Nephron progenitor cell (in vitro differentiated cells): Measurements from ENCODE around the gene SLC16A8.

Experiments
- DNase-seq: peaks from one replicate; pipeline ENCODE4 v3.0.0; 2021
- H3K27ac Mint-ChIP-seq: 2 replicates; pipeline ENCODE4 v1.8.0; 2021; ENCODE audit warnings: mild to moderate bottlenecking, moderate library complexity, mixed read lengths
- H3K27me3 Mint-ChIP-seq: 2 replicates; pipeline ENCODE4 v1.8.0; 2021; ENCODE audit warnings: mild to moderate bottlenecking, low read depth, mixed read lengths; ENCODE audit not compliant: poor library complexity
- H3K36me3 Mint-ChIP-seq: 2 replicates; pipeline ENCODE4 v1.8.0; 2021; ENCODE audit warnings: low read depth, mixed read lengths
- H3K4me1 Mint-ChIP-seq: 2 replicates; pipeline ENCODE4 v1.8.0; 2021; ENCODE audit warnings: mixed read lengths
- H3K4me3 Mint-ChIP-seq: 2 replicates; pipeline ENCODE4 v1.8.0; 2021; ENCODE audit warnings: mild to moderate bottlenecking, moderate library complexity, mixed read lengths
- H3K9me3 Mint-ChIP-seq: 2 replicates; pipeline ENCODE4 v1.8.0; 2021; ENCODE audit warnings: mild to moderate bottlenecking, moderate library complexity, mixed read lengths
- TF ChIP-seq, protein P1 (sequence below): fragments of 200-600 bp; sonication (generic); IDR thresholded peaks from 2 replicates; pipeline ENCODE4 v1.5.0; 2021; ENCODE audit warnings: antibody characterized with exemption

The SLC16A8 gene

DNA sequence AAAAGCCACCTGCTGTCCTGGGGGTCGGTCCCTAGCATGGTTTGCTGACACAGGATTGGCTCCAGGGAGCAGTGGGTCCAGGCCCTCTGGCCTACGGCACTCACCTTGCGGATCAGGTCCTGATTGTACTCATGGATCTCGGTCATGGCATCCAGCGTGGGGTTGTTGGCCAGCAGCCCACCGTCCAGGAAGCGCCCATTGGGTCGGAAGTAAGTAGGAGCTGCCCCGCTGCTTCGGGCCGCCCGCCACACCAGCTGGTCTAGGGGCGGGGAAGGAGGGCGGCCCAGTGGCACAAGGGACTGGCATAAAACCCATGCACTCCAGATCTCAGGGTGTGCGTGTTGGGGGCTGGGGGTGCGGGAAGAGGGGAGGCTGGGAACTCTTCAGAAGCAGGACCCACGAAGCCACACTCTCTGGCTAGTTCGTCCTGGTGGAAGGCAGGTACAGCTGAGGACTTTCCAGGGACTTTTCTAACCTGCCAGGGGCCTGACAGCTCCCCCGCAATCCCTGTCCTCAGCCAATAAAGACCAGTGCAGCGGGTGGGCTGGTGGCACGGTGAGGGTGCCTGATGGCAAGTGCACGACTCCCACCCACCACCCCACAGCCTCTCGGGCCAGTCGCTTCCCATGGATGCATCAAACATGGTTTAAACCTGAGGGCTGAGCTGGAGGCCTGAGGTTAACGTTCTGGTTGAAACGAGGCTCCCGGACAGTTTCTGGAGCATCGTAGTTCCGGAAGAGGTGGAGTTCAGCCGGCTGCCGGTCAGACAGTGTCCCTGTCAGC lies 31.6 kb upstream of the SLC16A8 start:
- Mint-ChIP-seq H3K36me3 (no peaks in the 10 kb centered on the region), H3K9me3 (no peaks in the 10 kb centered on the region), H3K4me1 (peaks cover 17% of the 10 kb centered on the region), H3K27me3 (peaks cover 4% of the 10 kb centered on the region), H3K4me3 (no peak overlapping the region), H3K27ac (no peak overlapping the region)
- TF ChIP-seq, protein P1, sequence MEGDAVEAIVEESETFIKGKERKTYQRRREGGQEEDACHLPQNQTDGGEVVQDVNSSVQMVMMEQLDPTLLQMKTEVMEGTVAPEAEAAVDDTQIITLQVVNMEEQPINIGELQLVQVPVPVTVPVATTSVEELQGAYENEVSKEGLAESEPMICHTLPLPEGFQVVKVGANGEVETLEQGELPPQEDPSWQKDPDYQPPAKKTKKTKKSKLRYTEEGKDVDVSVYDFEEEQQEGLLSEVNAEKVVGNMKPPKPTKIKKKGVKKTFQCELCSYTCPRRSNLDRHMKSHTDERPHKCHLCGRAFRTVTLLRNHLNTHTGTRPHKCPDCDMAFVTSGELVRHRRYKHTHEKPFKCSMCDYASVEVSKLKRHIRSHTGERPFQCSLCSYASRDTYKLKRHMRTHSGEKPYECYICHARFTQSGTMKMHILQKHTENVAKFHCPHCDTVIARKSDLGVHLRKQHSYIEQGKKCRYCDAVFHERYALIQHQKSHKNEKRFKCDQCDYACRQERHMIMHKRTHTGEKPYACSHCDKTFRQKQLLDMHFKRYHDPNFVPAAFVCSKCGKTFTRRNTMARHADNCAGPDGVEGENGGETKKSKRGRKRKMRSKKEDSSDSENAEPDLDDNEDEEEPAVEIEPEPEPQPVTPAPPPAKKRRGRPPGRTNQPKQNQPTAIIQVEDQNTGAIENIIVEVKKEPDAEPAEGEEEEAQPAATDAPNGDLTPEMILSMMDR = no peak
- DNase-seq = no peak

DNA sequence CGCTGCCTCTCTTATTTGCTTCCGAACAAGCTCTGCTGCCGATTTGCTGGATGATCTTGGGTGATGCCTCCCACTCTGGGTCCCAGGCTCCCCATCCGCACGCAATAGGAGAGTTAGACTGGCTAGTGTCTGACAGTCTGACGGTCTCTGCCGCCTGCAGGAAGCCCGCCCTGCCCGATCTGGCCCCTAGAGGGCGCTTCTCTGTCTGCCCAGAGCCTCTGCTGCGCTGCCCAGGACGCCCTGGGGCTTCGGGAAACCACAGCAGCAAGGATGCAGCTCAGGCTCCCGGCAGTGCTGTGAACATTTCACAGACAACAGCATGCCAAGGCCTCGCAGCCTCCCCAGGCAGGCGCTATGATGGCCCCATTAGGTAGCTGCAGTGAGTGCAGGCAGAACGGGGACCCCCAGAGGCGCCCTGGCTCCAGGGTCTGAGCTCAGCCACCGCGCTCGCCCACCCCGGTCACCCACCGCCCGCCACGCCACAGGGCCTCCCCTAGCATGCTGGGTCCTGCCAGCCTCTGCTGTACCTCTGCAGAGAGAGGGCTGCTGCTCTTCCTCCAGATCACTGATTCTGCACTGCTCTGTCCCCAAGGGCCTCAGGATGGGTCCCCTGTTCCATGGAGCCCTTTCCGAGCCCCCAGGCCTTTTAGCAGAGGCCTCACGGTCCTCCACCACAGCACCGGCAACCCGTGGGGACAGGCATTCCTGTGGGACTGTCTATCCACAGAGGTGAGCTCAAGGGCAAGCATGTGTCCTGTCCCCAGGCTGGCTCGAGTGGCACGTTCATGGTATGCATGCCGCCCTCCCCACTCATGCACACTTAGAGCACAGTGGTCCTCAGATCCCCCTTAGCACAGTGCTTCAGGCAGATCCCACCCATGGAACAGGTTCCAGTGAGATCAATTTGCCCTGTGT lies 30.8 kb upstream of the SLC16A8 start:
- TF ChIP-seq, protein P1 = peak; percentile 93
- Mint-ChIP-seq H3K9me3 (no peaks in the 10 kb centered on the region), H3K36me3 (no peaks in the 10 kb centered on the region), H3K4me3 (no peak overlapping the region), H3K27me3 (peaks cover 8% of the 10 kb centered on the region), H3K27ac (no peak overlapping the region), H3K4me1 (peaks cover 22% of the 10 kb centered on the region)
- peak; percentile 95 for DNase-seq

DNA sequence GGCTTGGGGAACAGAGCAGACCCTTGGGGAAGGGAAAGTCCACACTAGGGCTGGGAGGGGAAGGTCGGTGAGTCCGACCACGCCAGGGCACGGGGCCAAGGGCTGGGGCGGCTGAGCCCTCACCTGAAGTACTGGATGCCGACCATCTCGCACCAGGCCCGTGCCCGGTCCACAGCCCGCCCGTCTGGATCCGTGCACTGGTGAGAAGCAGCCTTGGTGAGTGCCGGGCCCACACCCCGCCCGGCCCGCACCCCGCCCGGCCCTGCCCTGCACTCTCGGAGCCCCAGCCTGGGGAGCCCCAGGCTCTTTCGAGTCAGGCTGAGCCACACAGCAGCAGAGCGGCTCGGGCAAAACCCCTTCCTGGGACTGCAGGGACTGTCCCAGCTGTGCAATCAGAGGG lies 28.4 kb upstream of the SLC16A8 start:
- H3K27ac Mint-ChIP-seq = no peak overlapping the region
- no peak for DNase-seq
- peaks cover 11% of the 10 kb centered on the region for H3K27me3 Mint-ChIP-seq
- TF ChIP-seq, protein P1 = no peak
- H3K9me3 Mint-ChIP-seq = no peaks in the 10 kb centered on the region
- H3K4me3 Mint-ChIP-seq = no peak overlapping the region
- no peaks in the 10 kb centered on the region for H3K36me3 Mint-ChIP-seq
- peaks cover 22% of the 10 kb centered on the region for H3K4me1 Mint-ChIP-seq

- no peaks in the 10 kb centered on the region for H3K9me3 Mint-ChIP-seq
- TF ChIP-seq, protein P1 = no peak
- H3K36me3 Mint-ChIP-seq = no peaks in the 10 kb centered on the region
- no peak for DNase-seq
- no peak overlapping the region for H3K4me3 Mint-ChIP-seq
- H3K27ac Mint-ChIP-seq = no peak overlapping the region
- peaks cover 11% of the 10 kb centered on the region for H3K27me3 Mint-ChIP-seq
- H3K4me1 Mint-ChIP-seq = peaks cover 22% of the 10 kb centered on the region
These were observed 28.0 kb upstream of the SLC16A8 start for GRCh38 chr22:38111925-38112355.

DNA sequence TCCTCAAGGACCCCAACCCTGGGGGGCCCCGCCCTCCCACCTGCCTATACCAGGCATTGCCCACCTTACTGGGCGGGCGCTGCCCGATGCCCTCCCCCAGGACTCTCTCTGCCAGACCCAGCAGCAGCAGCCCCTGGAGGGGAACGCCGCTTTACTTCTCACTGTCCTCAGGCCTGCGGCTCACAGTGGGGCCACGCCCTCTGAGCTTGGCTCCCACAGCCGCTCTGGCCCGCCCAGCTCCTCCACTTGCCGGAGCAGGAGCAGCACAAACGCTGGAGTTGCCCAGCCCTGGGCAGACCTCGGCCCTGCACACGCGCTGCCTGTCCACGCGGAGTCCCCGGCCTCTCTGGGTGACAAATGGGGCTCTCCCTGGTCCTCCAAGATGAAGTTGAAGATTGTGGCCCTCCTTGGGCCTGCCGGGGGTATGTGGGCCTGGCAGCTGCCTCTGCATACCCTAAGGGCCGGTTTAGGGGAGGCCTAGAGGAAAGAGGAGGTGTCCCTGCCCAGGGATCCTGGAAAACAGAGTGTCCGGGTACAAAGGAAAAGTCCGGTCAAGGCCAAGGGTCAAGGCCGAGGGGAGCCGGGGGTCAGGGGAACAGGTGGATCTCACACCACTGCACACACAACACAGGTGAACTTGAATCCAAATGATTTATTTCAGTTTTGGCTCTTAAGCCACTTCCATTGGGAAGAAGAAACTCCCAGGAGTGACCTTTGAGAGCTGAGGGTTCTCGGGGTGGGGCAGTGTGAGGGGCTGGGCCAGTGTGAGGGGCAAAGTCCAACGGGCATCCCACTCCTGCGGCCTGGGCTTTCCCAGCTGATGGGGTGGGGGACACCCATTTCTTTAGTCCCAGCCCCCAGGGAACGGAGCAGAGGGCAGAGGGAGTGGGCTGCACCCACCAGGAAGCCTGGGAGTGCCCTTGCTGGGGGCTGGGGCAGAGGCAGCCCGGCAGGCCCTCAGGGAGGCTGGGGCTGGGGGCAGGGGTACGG lies 27.2 kb upstream of the SLC16A8 start:
- H3K9me3 Mint-ChIP-seq = no peaks in the 10 kb centered on the region
- TF ChIP-seq, protein P1 = no peak
- H3K27ac Mint-ChIP-seq = no peak overlapping the region
- H3K36me3 Mint-ChIP-seq = no peaks in the 10 kb centered on the region
- peaks cover 22% of the 10 kb centered on the region for H3K4me1 Mint-ChIP-seq
- peaks cover 11% of the 10 kb centered on the region for H3K27me3 Mint-ChIP-seq
- peak overlapping the region; percentile 35 for H3K4me3 Mint-ChIP-seq
- DNase-seq = peak; percentile 46
